AG09309 (cell line): Measurements from ENCODE around the gene RAG2.

ENCODE experiments used
- DNase-seq: peaks from one replicate; pipeline ENCODE4 v3.0.0-alpha.2; 2010; ENCODE audit warnings: low read depth
- H3K4me3 ChIP-seq: 2 replicates; pipeline ENCODE4 v1.5.1; 2011; ENCODE audit warnings: mild to moderate bottlenecking, low read depth, low read length, moderate library complexity; ENCODE audit not compliant: control insufficient read depth
- TF ChIP-seq, protein P1 (sequence below): IDR thresholded peaks from 2 replicates; pipeline ENCODE4 v1.5.1; 2011; ENCODE audit warnings: mild to moderate bottlenecking, low read depth, low read length, inconsistent platforms; ENCODE audit not compliant: insufficient read depth, control insufficient read depth; ENCODE audit errors: missing control alignments

Gene RAG2

GRCh38 chr11:36574486-36574885, 23.6 kb downstream of the RAG2 start:
- no peak for DNase-seq

GRCh38 chr11:36569095-36569494, 28.9 kb downstream of the RAG2 start:
- no peak overlapping the region for H3K4me3 ChIP-seq
- TF ChIP-seq, protein P1, sequence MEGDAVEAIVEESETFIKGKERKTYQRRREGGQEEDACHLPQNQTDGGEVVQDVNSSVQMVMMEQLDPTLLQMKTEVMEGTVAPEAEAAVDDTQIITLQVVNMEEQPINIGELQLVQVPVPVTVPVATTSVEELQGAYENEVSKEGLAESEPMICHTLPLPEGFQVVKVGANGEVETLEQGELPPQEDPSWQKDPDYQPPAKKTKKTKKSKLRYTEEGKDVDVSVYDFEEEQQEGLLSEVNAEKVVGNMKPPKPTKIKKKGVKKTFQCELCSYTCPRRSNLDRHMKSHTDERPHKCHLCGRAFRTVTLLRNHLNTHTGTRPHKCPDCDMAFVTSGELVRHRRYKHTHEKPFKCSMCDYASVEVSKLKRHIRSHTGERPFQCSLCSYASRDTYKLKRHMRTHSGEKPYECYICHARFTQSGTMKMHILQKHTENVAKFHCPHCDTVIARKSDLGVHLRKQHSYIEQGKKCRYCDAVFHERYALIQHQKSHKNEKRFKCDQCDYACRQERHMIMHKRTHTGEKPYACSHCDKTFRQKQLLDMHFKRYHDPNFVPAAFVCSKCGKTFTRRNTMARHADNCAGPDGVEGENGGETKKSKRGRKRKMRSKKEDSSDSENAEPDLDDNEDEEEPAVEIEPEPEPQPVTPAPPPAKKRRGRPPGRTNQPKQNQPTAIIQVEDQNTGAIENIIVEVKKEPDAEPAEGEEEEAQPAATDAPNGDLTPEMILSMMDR: no peak
- no peak for DNase-seq

More at GRCh38 chr11:36574486-36574885, 23.6 kb downstream of the RAG2 start:
- TF ChIP-seq, protein P1: no peak
- H3K4me3 ChIP-seq: no peak overlapping the region

DNA sequence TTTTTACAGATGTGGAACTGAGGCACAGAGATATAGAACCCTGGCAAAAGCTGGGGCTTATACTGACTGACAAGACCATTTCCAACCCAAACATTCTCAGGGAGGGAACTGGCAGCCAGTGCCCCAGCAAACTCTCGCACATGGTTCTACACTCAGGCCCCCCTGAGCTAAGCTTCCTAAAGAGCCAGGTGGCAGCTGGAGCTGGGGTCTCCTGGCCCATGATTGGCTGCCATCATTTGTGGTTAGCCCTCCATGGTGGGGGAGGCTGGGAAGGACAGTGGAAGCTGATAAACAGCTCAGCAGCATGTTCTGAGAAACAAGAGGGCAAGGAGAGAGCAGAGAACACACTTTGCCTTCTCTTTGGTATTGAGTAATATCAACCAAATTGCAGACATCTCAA, 30.3 kb downstream of the RAG2 start, which contains the start of gene RAG1:
Gene RAG1, plus strand, starts transcription at position 314 of the 400 bp plus-strand sequence. CDS start 5,298 bp downstream, outside the sequence.
- TF ChIP-seq, protein P1: no peak
- H3K4me3 ChIP-seq: no peak within 1 kb of the TSS
- DNase-seq: no peak

DNA sequence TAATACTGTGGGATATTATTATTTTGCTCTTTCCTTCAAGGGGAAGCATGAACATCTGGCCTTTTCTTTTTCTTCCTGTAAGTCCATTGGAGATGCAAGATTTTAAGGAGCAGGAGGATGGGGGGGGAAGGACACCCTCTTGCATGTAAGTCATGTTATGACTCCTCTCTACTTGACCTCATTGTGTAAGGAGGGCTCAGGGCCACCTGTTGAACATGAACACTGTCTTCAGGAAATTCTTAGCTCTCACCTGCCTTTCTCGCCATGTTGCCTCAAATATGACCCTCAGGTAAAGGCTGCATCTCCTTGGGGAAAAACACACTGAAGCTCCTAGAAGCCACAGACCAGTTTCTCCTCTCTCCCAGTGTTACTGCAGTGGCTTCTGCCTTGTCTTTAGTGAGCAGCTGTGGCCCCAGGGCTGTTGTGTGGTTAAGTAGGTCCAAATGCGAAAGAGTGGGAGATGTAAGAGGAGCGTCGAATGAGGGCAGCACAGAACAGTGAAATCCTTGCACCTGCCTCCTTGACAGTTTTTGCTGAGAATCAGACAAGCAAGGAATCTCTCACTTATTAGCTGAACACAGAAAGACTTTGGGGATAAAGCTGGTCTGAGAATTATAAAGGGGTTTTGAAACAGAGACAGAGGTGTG, 31.5 kb downstream of the RAG2 start:
- TF ChIP-seq, protein P1: no peak
- H3K4me3 ChIP-seq: no peak overlapping the region
- DNase-seq: no peak

GRCh38 chr11:36565031-36565610, 32.9 kb downstream of the RAG2 start:
- no peak overlapping the region for H3K4me3 ChIP-seq

DNA sequence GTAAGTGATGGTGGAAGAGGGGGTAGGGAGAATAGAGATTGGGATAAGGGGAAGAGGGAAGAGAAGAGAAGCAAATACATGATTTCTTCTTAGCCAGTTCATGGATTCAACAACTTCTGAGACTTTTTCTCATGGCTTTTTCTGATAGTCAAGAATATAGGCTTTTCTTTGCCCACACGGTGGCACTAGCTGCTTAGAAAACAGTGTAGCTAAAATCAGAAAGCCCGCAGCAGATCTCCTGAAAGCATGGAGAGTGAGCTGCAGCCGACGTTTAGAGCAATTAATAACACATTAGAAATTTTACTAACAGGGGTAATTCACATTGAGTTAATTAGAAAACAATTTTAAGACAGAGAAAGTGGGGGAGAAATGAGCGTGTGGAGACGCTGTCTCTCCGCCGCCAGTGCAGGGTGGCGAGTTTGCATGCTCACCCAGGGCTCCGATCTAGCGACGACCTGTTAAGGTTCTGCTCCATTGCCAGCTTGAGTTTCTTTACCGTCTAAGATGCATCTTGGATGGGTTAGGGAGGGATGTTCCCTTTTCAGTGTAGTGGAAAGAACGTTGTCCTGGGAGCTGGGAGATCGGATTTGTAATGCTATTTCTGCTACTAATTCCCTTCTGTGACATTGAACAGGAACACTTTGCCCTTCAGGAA, 33.5 kb downstream of the RAG2 start:
- peak; percentile 11 for DNase-seq
- TF ChIP-seq, protein P1: peak; percentile 75
- H3K4me3 ChIP-seq: peak overlapping the region; percentile 0

More at GRCh38 chr11:36565031-36565610, 32.9 kb downstream of the RAG2 start:
- TF ChIP-seq, protein P1: no peak
- no peak for DNase-seq
